GM13976 (cell line): ENCODE measurements around the gene RADX.
A peak's percentile ranks its signal among the peaks of the same experiment; 100 is the strongest.
"Not testable (repeated sequence)": the region's sequence is repeated elsewhere in the genome, so short reads cannot be mapped to it uniquely, and the experiment has no call there.

Experiments
- DNase-seq: peaks from one replicate; pipeline ENCODE4 v3.0.0; 2012; ENCODE audit warnings: low spot score
- in situ Hi-C: fragments of 300-500 bp; cut with MboI; formaldehyde crosslinking; loops from one replicate; pipeline ENCODE4 v1.12.0; 2022; ENCODE audit warnings: low sequenced_read_pairs, mixed read lengths, inconsistent platforms; ENCODE audit not compliant: unreplicated experiment
- TF ChIP-seq, protein P1 (sequence below): IDR thresholded peaks from 2 replicates; pipeline ENCODE4 v1.5.1; 2012; ENCODE audit warnings: borderline replicate concordance, mild to moderate bottlenecking; ENCODE audit not compliant: insufficient read depth; ENCODE audit errors: extremely low read depth, missing control alignments, control extremely low read depth

RADX gene

DNA sequence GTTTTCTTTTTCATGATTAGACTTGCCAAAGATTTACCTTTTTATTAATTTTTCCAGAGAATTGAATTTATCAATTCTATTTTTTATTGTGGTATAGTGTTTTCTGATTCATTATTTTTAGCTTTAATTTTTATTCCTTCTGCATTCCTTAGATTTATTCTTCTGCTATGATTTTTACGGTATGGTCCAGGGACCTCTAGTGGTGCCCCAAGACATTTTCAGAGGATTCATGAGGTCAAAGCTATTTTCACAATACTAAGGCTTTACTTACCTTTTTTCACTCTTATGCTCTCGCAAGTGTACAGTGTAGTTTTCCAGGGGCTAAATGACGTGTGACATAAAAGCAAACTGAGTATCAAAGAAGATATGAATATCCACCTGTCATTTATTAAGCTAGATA is 8.0 kb downstream of the RADX start:
- TF ChIP-seq, protein P1, sequence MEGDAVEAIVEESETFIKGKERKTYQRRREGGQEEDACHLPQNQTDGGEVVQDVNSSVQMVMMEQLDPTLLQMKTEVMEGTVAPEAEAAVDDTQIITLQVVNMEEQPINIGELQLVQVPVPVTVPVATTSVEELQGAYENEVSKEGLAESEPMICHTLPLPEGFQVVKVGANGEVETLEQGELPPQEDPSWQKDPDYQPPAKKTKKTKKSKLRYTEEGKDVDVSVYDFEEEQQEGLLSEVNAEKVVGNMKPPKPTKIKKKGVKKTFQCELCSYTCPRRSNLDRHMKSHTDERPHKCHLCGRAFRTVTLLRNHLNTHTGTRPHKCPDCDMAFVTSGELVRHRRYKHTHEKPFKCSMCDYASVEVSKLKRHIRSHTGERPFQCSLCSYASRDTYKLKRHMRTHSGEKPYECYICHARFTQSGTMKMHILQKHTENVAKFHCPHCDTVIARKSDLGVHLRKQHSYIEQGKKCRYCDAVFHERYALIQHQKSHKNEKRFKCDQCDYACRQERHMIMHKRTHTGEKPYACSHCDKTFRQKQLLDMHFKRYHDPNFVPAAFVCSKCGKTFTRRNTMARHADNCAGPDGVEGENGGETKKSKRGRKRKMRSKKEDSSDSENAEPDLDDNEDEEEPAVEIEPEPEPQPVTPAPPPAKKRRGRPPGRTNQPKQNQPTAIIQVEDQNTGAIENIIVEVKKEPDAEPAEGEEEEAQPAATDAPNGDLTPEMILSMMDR, result peak; percentile 21
- in situ Hi-C loops, result no loop called here
- DNase-seq, result no peak

GRCh38 chrX:106621836-106622235 is 10.1 kb downstream of the RADX start:
- TF ChIP-seq, protein P1, result no peak

GRCh38 chrX:106626789-106627188 is 15.0 kb downstream of the RADX start:
- in situ Hi-C loops, result no loop called here
- DNase-seq, result no peak
- TF ChIP-seq, protein P1, result no peak

More at GRCh38 chrX:106621836-106622235, 10.1 kb downstream of the RADX start:
- no peak for DNase-seq
- in situ Hi-C loops, result no loop called here

GRCh38 chrX:106631615-106632014 is 19.8 kb downstream of the RADX start:
- DNase-seq, result no peak
- in situ Hi-C loops, result no loop called here
- TF ChIP-seq, protein P1, result no peak

DNA sequence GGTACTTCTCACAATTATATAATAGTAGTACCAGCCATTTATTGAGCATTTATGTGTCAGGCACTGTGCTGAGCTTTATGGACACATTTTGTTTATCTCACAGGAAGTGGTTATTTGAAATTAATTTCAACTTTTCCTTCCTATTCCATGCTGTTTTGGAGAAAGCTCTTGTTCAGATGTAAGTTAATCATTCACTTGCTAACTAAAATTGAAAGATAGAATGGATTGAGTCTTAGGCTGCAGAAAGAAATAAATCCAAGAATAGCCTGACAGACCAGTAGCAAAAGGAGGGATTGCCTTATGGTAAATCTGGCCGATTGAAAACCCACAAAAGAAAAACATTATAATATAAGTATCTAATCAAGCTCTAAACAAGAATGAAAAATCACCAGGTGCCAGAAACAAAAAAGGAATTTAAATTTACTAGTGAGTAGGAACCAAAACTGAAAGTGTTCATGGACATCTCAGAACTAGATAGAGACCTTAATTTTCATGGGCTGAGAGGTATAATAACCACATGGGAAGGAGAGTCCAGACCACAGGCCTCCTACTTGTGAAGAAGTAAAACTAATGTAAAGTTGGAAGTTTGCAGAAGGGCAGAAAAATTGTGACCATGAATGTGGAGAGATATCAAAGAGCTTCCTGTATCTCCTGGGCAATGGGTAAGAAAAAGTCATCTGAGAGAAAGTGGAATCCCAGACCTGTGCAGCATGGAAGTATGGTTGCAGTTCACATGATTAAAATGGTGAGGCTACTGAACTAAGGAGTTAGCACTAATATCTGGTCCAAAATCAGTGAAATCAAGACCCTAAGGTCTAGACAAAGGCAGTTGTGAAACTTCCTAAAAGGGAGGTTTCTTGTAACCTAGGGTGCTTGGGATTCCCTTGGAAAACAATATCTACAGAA is 38.0 kb downstream of the RADX start:
- TF ChIP-seq, protein P1, result no peak
- in situ Hi-C loops, result no loop called here

DNA sequence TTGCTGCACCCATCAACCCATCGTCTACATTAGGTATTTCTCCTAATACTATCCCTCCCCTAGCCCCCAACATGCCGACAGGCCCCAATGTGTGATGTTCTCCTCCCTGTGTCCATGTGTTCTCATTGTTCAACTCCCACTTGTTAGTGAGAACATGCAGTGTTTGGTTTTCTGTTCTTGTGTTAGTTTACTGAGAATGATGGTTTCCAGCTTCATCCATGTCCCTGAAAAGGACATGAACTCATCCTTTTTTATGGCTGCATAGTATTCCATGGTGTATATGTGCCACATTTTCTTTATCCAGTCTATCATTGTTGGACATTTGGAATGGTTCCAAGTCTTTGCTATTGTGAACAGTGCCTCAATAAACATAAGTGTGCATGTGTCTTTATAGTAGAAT is 41.8 kb downstream of the RADX start:
- DNase-seq, in situ Hi-C loops: not testable (repeated sequence)

More for the DNA sequence above, 38.0 kb downstream of the RADX start:
- no peak for DNase-seq

DNA sequence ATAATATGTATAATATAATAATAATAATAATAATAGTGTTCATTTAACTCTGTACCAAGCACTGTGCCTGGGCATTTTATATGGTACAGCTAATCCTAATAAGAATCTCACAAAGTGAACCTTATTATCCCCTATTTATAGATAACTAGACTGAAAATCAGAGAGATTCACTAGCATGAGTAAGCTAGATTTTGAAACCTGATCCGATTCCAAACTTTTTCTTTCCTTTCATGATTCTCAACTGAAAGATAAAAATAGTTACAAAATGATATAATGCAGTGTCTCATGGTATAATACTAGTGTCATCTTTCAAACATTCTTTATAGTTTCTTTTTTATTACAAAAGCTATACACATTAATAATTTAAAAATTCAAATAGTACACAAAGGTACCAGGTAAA is 58.9 kb downstream of the RADX start:
- TF ChIP-seq, protein P1, result no peak
- DNase-seq, result no peak
- in situ Hi-C loops, result no loop called here
